BLaER1 treated with 17β-estradiol and CSF1 and Interleukin-3, amounts not matched to agents 10 nM and 100 nM (cell line): Measurements from ENCODE around the gene CADM4.
"Not testable (repeated sequence)": the region's sequence is repeated elsewhere in the genome, so short reads cannot be mapped to it uniquely, and the experiment has no call there.

ENCODE experiments used
- H3K27ac ChIP-seq, 11 experiments: shearing (Covaris generic); formaldehyde crosslinking; 2 replicates each; pipeline ENCODE4 v1.8.1; 2022
- H3K27me3 ChIP-seq, 11 experiments: shearing (Covaris generic); formaldehyde crosslinking; 2 replicates each; pipeline ENCODE4 v1.8.1; 2022
- H3K36me3 ChIP-seq, 11 experiments: shearing (Covaris generic); formaldehyde crosslinking; 2 replicates each; pipeline ENCODE4 v1.8.1; 2022
- H3K4me1 ChIP-seq, 10 experiments: shearing (Covaris generic); formaldehyde crosslinking; 2 replicates each; pipeline ENCODE4 v1.8.1; 2022
- H3K4me2 ChIP-seq, 11 experiments: shearing (Covaris generic); formaldehyde crosslinking; 2 replicates each; pipeline ENCODE4 v1.8.1; 2022
- H3K4me3 ChIP-seq, 10 experiments: shearing (Covaris generic); formaldehyde crosslinking; 2 replicates each; pipeline ENCODE4 v1.8.1; 2022
- H3K9ac ChIP-seq, 11 experiments: shearing (Covaris generic); formaldehyde crosslinking; 2 replicates each; pipeline ENCODE4 v1.8.1; 2022
- H3K9me3 ChIP-seq, 11 experiments: shearing (Covaris generic); formaldehyde crosslinking; replicated peaks in 1 of 11; 2 replicates each; pipeline ENCODE4 v1.8.1; 2022
- H4K20me1 ChIP-seq, 11 experiments: shearing (Covaris generic); formaldehyde crosslinking; 2 replicates each; pipeline ENCODE4 v1.8.1; 2022
- Cebpa-rat ChIP-seq, 11 experiments: shearing (Covaris generic); IDR thresholded peaks; 2 replicates each; pipeline ENCODE4 v1.8.1; 2022

Gene CADM4

DNA sequence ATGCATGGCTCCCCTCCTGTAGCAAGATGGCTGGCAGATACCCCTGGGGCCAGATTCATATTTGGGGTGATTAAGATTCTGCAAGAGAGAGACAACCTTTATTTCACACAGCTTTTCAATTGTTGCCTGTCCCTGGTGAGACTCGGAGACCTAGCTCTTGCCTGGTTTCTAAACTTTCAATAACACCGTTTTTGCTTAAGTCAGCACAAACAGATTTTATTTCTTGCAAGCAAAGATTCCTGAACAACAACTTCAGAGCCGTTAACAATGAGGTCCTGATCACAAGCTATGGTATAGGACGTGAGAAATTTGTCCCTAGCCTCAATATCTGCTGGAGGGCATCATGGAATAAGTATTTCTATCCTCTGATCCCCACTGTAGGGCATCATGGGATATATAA lies 2.9 kb upstream of the CADM4 start:
- H3K4me1 ChIP-seq, result peaks cover 18 to 33% (median 25%) of the 10 kb centered on the region in 10 experiments
- no peak overlapping the region for H3K27ac ChIP-seq
- H4K20me1 ChIP-seq, result peaks cover 0 to 15% (median 0%) of the 10 kb centered on the region in 11 experiments; a peak in 7 of 22 replicates
- H3K9ac ChIP-seq, result no peak overlapping the region
- no peak for TF ChIP-seq Cebpa-rat (IDR thresholded peaks at IDR 0.05)
- no peak overlapping the region for H3K4me3 ChIP-seq
- no peak overlapping the region for H3K4me2 ChIP-seq
- peaks cover 16 to 21% (median 19%) of the 10 kb centered on the region in 11 experiments for H3K36me3 ChIP-seq
- H3K9me3 ChIP-seq, result peaks cover 0 to 9% (median 0%) of the 10 kb centered on the region in 11 experiments; a peak in 1 of 22 replicates
- peaks cover 0 to 18% (median 9%) of the 10 kb centered on the region in 11 experiments; a peak in 15 of 22 replicates for H3K27me3 ChIP-seq

DNA sequence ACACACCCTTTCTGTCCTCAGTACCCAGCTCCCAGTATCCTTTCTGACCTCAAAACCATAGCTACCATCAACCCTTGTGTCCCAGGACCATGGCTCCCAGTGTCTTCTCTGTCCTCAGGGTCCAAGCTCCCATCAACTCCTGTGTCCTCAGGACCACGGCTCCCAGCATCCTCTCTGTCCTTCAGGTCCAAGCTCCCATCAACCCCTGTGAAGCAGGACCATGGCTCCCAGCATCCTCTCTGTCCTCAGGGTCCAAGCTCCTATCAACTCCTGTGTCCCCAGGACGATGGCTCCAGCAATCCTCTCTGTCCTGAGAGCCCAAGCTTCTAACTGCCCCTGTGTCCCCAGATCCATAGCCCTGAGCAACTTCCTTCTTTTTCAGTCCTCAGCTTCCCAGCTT lies 1.7 kb upstream of the CADM4 start:
- Histone ChIP-seq H3K27me3 (peaks cover 0 to 18% (median 9%) of the 10 kb centered on the region in 11 experiments; a peak in 15 of 22 replicates), H3K9me3 (0 out of 22 replicates have a peak, but pooled peaks cover 0 to 2% (median 0%) of the 10 kb centered on the region in 11 experiments), H3K27ac (no peak overlapping the region), H3K9ac (no peak overlapping the region), H3K36me3 (peaks cover 5 to 9% (median 7%) of the 10 kb centered on the region in 11 experiments; a peak in 21 of 22 replicates), H3K4me1 (peaks cover 19 to 43% (median 36%) of the 10 kb centered on the region in 10 experiments), H3K4me3 (no peak overlapping the region), H3K4me2 (no peak overlapping the region), H4K20me1 (peaks cover 0 to 8% (median 0%) of the 10 kb centered on the region in 11 experiments; a peak in 5 of 22 replicates)
- no peak for TF ChIP-seq Cebpa-rat (IDR thresholded peaks at IDR 0.05)

GRCh38 chr19:43640424-43640757 lies 741 bp upstream of the CADM4 start:
- H3K4me1 ChIP-seq, result peaks cover 28 to 52% (median 46%) of the 10 kb centered on the region in 10 experiments
- H3K4me2 ChIP-seq, result peak overlapping the region; percentile 85 to 99 (median 96)
- peak overlapping the region; percentile 56 to 83 (median 70) for H3K4me3 ChIP-seq
- no peak overlapping the region; a peak in 1 of 22 replicates for H3K27ac ChIP-seq
- no peaks in the 10 kb centered on the region for H3K9me3 ChIP-seq
- peaks cover 0 to 18% (median 9%) of the 10 kb centered on the region in 11 experiments; a peak in 15 of 22 replicates for H3K27me3 ChIP-seq
- H3K36me3 ChIP-seq, result 0 out of 22 replicates have a peak, but pooled peaks cover 0 to under 1% (median 0%) of the 10 kb centered on the region in 11 experiments
- TF ChIP-seq Cebpa-rat (IDR thresholded peaks at IDR 0.05), result no peak
- H3K9ac ChIP-seq, result peak overlapping the region in 10 of 11 experiments; percentile 38 to 92 (median 64); a peak in 16 of 22 replicates
- peaks cover 0 to 8% (median 0%) of the 10 kb centered on the region in 11 experiments; a peak in 3 of 22 replicates for H4K20me1 ChIP-seq

DNA sequence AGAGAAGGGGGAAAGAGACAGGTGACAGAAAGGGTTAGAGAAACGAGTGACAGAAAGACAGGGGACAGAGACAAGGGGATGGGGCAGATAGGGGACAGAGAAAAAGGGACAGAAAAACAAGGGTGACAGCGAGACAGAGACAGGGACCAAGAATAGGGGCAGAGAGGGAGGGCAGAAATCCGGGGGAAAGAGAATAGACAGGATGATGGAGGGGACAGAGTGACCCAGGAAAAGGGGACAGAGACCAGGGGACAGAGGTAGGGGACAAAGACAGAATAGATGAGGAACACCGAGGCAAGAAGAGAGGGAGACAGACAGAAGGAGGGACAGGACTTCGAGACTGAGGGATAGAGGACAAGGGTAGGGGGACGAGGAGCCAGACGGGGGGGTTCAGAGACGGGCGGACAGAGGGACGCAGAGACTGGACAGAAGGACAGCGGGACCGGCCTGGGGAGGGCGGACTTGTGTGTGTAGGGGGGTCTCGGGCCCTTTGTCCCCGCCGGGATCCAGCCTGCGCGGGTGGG lies 593 bp downstream of the CADM4 start:
- H3K4me1 ChIP-seq, result peaks cover 38 to 63% (median 56%) of the 10 kb centered on the region in 10 experiments
- TF ChIP-seq Cebpa-rat (IDR thresholded peaks at IDR 0.05), result no peak
- no peaks in the 10 kb centered on the region for H3K36me3 ChIP-seq
- peak overlapping the region in 9 of 11 experiments; percentile 33 to 81 (median 70); a peak in 18 of 22 replicates for H3K27ac ChIP-seq
- H3K27me3 ChIP-seq, result peaks cover 0 to 18% (median 9%) of the 10 kb centered on the region in 11 experiments; a peak in 15 of 22 replicates
- peak overlapping the region; percentile 84 to 100 (median 99) for H3K4me2 ChIP-seq
- peak overlapping the region; percentile 56 to 83 (median 70) for H3K4me3 ChIP-seq
- H3K9ac ChIP-seq, result peak overlapping the region; percentile 67 to 92 (median 78)
- H3K9me3 ChIP-seq, result no peaks in the 10 kb centered on the region
- peaks cover 0 to 5% (median 0%) of the 10 kb centered on the region in 11 experiments; a peak in 2 of 22 replicates for H4K20me1 ChIP-seq

- Histone ChIP-seq H3K27ac (peak overlapping the region in 3 of 11 experiments; percentile 72 to 81 (median 75); a peak in 4 of 22 replicates), H3K9ac (peak overlapping the region in 9 of 11 experiments; percentile 75 to 92 (median 79); a peak in 13 of 22 replicates), H4K20me1 (peaks cover 0 to 5% (median 0%) of the 10 kb centered on the region in 11 experiments; a peak in 1 of 22 replicates), H3K4me3 (peak overlapping the region in 9 of 10 experiments; percentile 61 to 83 (median 71); a peak in 16 of 20 replicates), H3K4me2 (peak overlapping the region; percentile 84 to 100 (median 99)), H3K4me1 (peaks cover 38 to 66% (median 59%) of the 10 kb centered on the region in 10 experiments), H3K36me3 (no peaks in the 10 kb centered on the region), H3K9me3 (no peaks in the 10 kb centered on the region), H3K27me3 (peaks cover 0 to 18% (median 9%) of the 10 kb centered on the region in 11 experiments; a peak in 15 of 22 replicates)
- TF ChIP-seq Cebpa-rat (IDR thresholded peaks at IDR 0.05), result no peak
These were observed 1.2 kb downstream of the CADM4 start for GRCh38 chr19:43638214-43638994.

DNA sequence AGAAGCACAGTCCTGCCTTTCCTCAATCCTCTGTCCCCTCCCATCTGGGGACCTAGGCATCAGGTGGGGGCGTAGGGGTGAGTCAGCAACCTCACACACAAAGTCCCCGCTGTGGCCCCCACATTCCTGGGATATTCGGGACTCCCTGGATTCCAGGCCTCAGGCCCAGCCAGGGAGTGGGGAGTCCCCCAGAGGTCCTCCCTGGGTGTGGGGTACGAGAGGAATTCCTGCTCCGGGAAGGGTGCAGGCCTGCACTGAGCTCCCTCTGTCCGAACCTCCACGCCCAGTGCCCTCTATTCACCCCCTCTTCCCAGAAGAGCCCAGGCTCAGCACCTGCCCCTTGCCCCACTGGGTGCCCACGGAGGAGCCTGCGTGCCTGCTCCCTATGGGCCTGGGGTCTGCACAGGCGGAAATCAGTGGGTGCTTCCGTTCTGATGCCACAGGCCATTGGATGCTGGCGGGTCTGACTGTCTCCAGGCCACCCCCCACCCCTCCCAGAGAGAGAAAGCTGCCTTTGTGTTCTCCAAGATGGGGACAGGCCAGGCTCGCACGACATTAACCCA lies 3.4 kb downstream of the CADM4 start:
- H3K36me3 ChIP-seq, result no peaks in the 10 kb centered on the region
- peaks cover 0 to 18% (median 9%) of the 10 kb centered on the region in 11 experiments; a peak in 15 of 22 replicates for H3K27me3 ChIP-seq
- H3K9me3 ChIP-seq, result no peaks in the 10 kb centered on the region
- TF ChIP-seq Cebpa-rat (IDR thresholded peaks at IDR 0.05), result no peak
- peak overlapping the region; percentile 78 to 96 (median 89); a peak in 21 of 22 replicates for H3K4me2 ChIP-seq
- peak overlapping the region in 9 of 11 experiments; percentile 66 to 85 (median 81); a peak in 18 of 22 replicates for H3K27ac ChIP-seq
- H3K4me3 ChIP-seq, result no peak overlapping the region; a peak in 1 of 20 replicates
- H4K20me1 ChIP-seq, result peaks cover 0 to 5% (median 0%) of the 10 kb centered on the region in 11 experiments; a peak in 1 of 22 replicates
- H3K4me1 ChIP-seq, result peaks cover 38 to 66% (median 59%) of the 10 kb centered on the region in 10 experiments
- H3K9ac ChIP-seq, result peak overlapping the region in 9 of 11 experiments; percentile 55 to 78 (median 72); a peak in 15 of 22 replicates

DNA sequence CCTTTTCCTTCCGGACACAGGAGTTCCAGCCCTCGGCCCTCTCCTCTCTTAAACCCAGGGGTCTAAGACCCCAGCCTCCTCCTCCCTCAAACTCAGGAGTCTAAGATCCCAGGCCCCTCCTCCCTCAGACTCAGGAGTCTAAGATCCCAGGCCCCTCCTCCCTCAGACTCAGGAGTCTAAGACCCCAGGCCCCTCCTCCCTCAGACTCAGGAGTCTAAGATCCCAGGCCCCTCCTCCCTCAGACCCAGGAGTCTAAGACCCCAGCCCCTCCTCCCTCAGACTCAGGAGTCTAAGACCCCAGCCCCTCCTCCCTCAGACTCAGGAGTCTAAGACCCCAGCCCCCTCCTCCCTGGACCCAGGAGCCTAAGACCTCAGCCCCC lies 4.1 kb downstream of the CADM4 start:
- Histone ChIP-seq H3K4me2 (peak overlapping the region; percentile 78 to 96 (median 89)), H3K9ac (peak overlapping the region; percentile 55 to 78 (median 72); a peak in 21 of 22 replicates), H3K27me3 (peaks cover 0 to 15% (median 6%) of the 10 kb centered on the region in 11 experiments; a peak in 15 of 22 replicates), H3K27ac (peak overlapping the region in 10 of 11 experiments; percentile 66 to 85 (median 80); a peak in 21 of 22 replicates), H3K4me1 (peaks cover 36 to 62% (median 58%) of the 10 kb centered on the region in 10 experiments), H3K4me3 (peak overlapping the region in 6 of 10 experiments; percentile 20 to 57 (median 43); a peak in 10 of 20 replicates)
- H3K9me3 ChIP-seq, H4K20me1 ChIP-seq, H3K36me3 ChIP-seq: not testable (repeated sequence)
